ENCODE data around the gene RFC2. TPM values are rescaled to one million over a fixed set of nuclear protein-coding genes. Genes with fewer than 3 reads are reported as not detected.
"Not testable (repeated sequence)": the region's sequence is repeated elsewhere in the genome, so short reads cannot be mapped to it uniquely, and the experiment has no call there.

Gene RFC2
- total and polyA plus RNA-seq, 4 donors: 12.8 to 16.1 (median 14.0) TPM

- H3K36me3 ChIP-seq (ENCODE audit: control insufficient read depth in 1 of 2, insufficient read depth in 2 of 2, low read length in 1 of 2): no peaks in the 10 kb centered on the region
- 95 to 96% methylated on average over 15 of the region's 15 CpGs for WGBS, 2 donors
- intact Hi-C loops (cut with DNase I): no loop called here
Measured at GRCh38 chr7:74230446-74231231, 23.6 kb downstream of the RFC2 start.

GRCh38 chr7:74228951-74229900 lies 25.0 kb downstream of the RFC2 start:
- DNase-seq (no peak), ATAC-seq (ENCODE audit: low FRiP score) (no peak)
- H3K4me3 ChIP-seq (ENCODE audit: low read length in 2 of 2): no peak overlapping the region
- H3K36me3 ChIP-seq (ENCODE audit: control insufficient read depth in 1 of 2, insufficient read depth in 2 of 2, low read length in 1 of 2): no peaks in the 10 kb centered on the region
- no peak overlapping the region for H3K27ac ChIP-seq (ENCODE audit: low read depth in 1 of 2, low read length in 2 of 2)
- H3K27me3 ChIP-seq (ENCODE audit: control insufficient read depth in 1 of 2, insufficient read depth in 2 of 2, low read length in 1 of 2): no peaks in the 10 kb centered on the region
- H3K9me3 ChIP-seq (ENCODE audit: control insufficient read depth, low read length): no peaks in the 10 kb centered on the region
- 91 to 97% methylated on average over 9 of the region's 9 CpGs for WGBS, 2 donors
- H3K4me1 ChIP-seq (ENCODE audit: control insufficient read depth in 1 of 2, insufficient read depth in 2 of 2, low read length in 2 of 2): no peaks in the 10 kb centered on the region
- intact Hi-C loops (cut with DNase I): no loop called here

More at GRCh38 chr7:74230446-74231231, 23.6 kb downstream of the RFC2 start:
- no peak for ATAC-seq (ENCODE audit: low FRiP score)
- H3K4me1 ChIP-seq (ENCODE audit: control insufficient read depth in 1 of 2, insufficient read depth in 2 of 2, low read length in 2 of 2): no peaks in the 10 kb centered on the region
- H3K27me3 ChIP-seq (ENCODE audit: control insufficient read depth in 1 of 2, insufficient read depth in 2 of 2, low read length in 1 of 2): no peaks in the 10 kb centered on the region
- DNase-seq: no peak
- no peak overlapping the region for H3K27ac ChIP-seq (ENCODE audit: low read depth in 1 of 2, low read length in 2 of 2)
- H3K4me3 ChIP-seq (ENCODE audit: low read length in 2 of 2): no peak overlapping the region
- no peaks in the 10 kb centered on the region for H3K9me3 ChIP-seq (ENCODE audit: control insufficient read depth, low read length)

- no peaks in the 10 kb centered on the region for H3K9me3 ChIP-seq (ENCODE audit: control insufficient read depth, low read length)
- no peak overlapping the region for H3K27ac ChIP-seq (ENCODE audit: low read depth in 1 of 2, low read length in 2 of 2)
- H3K27me3 ChIP-seq (ENCODE audit: control insufficient read depth in 1 of 2, insufficient read depth in 2 of 2, low read length in 1 of 2): no peaks in the 10 kb centered on the region
- ATAC-seq (ENCODE audit: low FRiP score): peak; percentile 58
- H3K4me1 ChIP-seq (ENCODE audit: control insufficient read depth in 1 of 2, insufficient read depth in 2 of 2, low read length in 2 of 2): no peaks in the 10 kb centered on the region
- intact Hi-C loops (cut with DNase I): no loop called here
- H3K4me3 ChIP-seq (ENCODE audit: low read length in 2 of 2): no peak overlapping the region
- WGBS, 2 donors: 91 to 93% methylated on average over 5 of the region's 5 CpGs
- DNase-seq: no peak
- no peaks in the 10 kb centered on the region for H3K36me3 ChIP-seq (ENCODE audit: control insufficient read depth in 1 of 2, insufficient read depth in 2 of 2, low read length in 1 of 2)
Measured at GRCh38 chr7:74226633-74227032, 27.6 kb downstream of the RFC2 start.

- 94% methylated on average over 12 of the region's 12 CpGs for WGBS, 2 donors
- Histone ChIP-seq H3K9me3 (ENCODE audit: control insufficient read depth, low read length) (no peaks in the 10 kb centered on the region), H3K36me3 (ENCODE audit: control insufficient read depth in 1 of 2, insufficient read depth in 2 of 2, low read length in 1 of 2) (no peaks in the 10 kb centered on the region), H3K27me3 (ENCODE audit: control insufficient read depth in 1 of 2, insufficient read depth in 2 of 2, low read length in 1 of 2) (no peaks in the 10 kb centered on the region), H3K4me3 (ENCODE audit: low read length in 2 of 2) (no peak overlapping the region), H3K4me1 (ENCODE audit: control insufficient read depth in 1 of 2, insufficient read depth in 2 of 2, low read length in 2 of 2) (no peaks in the 10 kb centered on the region), H3K27ac (ENCODE audit: low read depth in 1 of 2, low read length in 2 of 2) (no peak overlapping the region)
- intact Hi-C loops (cut with DNase I): no loop called here
- DNase-seq: no peak
- ATAC-seq (ENCODE audit: low FRiP score): no peak
Measured at GRCh38 chr7:74225400-74225799, 28.8 kb downstream of the RFC2 start.

- 93 to 95% methylated on average over 13 of the region's 13 CpGs for WGBS, 2 donors
- intact Hi-C loops (cut with DNase I); H3K4me3 ChIP-seq (ENCODE audit: low read length in 2 of 2); DNase-seq; H3K27ac ChIP-seq (ENCODE audit: low read depth in 1 of 2, low read length in 2 of 2); ATAC-seq (ENCODE audit: low FRiP score); H3K36me3 ChIP-seq (ENCODE audit: control insufficient read depth in 1 of 2, insufficient read depth in 2 of 2, low read length in 1 of 2); H3K4me1 ChIP-seq (ENCODE audit: control insufficient read depth in 1 of 2, insufficient read depth in 2 of 2, low read length in 2 of 2); H3K9me3 ChIP-seq (ENCODE audit: control insufficient read depth, low read length); H3K27me3 ChIP-seq (ENCODE audit: control insufficient read depth in 1 of 2, insufficient read depth in 2 of 2, low read length in 1 of 2): not testable (repeated sequence)
Measured at GRCh38 chr7:74224907-74225306, 29.3 kb downstream of the RFC2 start.

GRCh38 chr7:74224511-74224832 lies 29.7 kb downstream of the RFC2 start:
- intact Hi-C loops (cut with DNase I): no loop called here
- WGBS, 2 donors: 89 to 92% methylated on average over 12 of the region's 12 CpGs
- DNase-seq: no peak
- H3K27me3 ChIP-seq (ENCODE audit: control insufficient read depth in 1 of 2, insufficient read depth in 2 of 2, low read length in 1 of 2): no peaks in the 10 kb centered on the region
- H3K4me1 ChIP-seq (ENCODE audit: control insufficient read depth in 1 of 2, insufficient read depth in 2 of 2, low read length in 2 of 2): no peaks in the 10 kb centered on the region
- H3K9me3 ChIP-seq (ENCODE audit: control insufficient read depth, low read length): no peaks in the 10 kb centered on the region
- H3K27ac ChIP-seq (ENCODE audit: low read depth in 1 of 2, low read length in 2 of 2): no peak overlapping the region
- no peaks in the 10 kb centered on the region for H3K36me3 ChIP-seq (ENCODE audit: control insufficient read depth in 1 of 2, insufficient read depth in 2 of 2, low read length in 1 of 2)
- ATAC-seq (ENCODE audit: low FRiP score): no peak
- no peak overlapping the region for H3K4me3 ChIP-seq (ENCODE audit: low read length in 2 of 2)

GRCh38 chr7:74223711-74224510 lies 30.3 kb downstream of the RFC2 start:
- Histone ChIP-seq H3K4me1 (ENCODE audit: control insufficient read depth in 1 of 2, insufficient read depth in 2 of 2, low read length in 2 of 2) (no peaks in the 10 kb centered on the region), H3K36me3 (ENCODE audit: control insufficient read depth in 1 of 2, insufficient read depth in 2 of 2, low read length in 1 of 2) (no peaks in the 10 kb centered on the region), H3K9me3 (ENCODE audit: control insufficient read depth, low read length) (no peaks in the 10 kb centered on the region), H3K4me3 (ENCODE audit: low read length in 2 of 2) (no peak overlapping the region), H3K27me3 (ENCODE audit: control insufficient read depth in 1 of 2, insufficient read depth in 2 of 2, low read length in 1 of 2) (no peaks in the 10 kb centered on the region), H3K27ac (ENCODE audit: low read depth in 1 of 2, low read length in 2 of 2) (no peak overlapping the region)
- ATAC-seq (ENCODE audit: low FRiP score): no peak
- WGBS, 2 donors: 71 to 75% methylated on average over 18 of the region's 18 CpGs
- intact Hi-C loops (cut with DNase I): no loop called here
- no peak for DNase-seq

GRCh38 chr7:74222851-74223710 lies 31.1 kb downstream of the RFC2 start:
- ATAC-seq (ENCODE audit: low FRiP score) (no peak), DNase-seq (no peak)
- 87 to 88% methylated on average over 17 of the region's 17 CpGs for WGBS, 2 donors
- Histone ChIP-seq H3K4me3 (ENCODE audit: low read length in 2 of 2) (no peak overlapping the region), H3K27ac (ENCODE audit: low read depth in 1 of 2, low read length in 2 of 2) (no peak overlapping the region), H3K27me3 (ENCODE audit: control insufficient read depth in 1 of 2, insufficient read depth in 2 of 2, low read length in 1 of 2) (no peaks in the 10 kb centered on the region), H3K36me3 (ENCODE audit: control insufficient read depth in 1 of 2, insufficient read depth in 2 of 2, low read length in 1 of 2) (no peaks in the 10 kb centered on the region), H3K4me1 (ENCODE audit: control insufficient read depth in 1 of 2, insufficient read depth in 2 of 2, low read length in 2 of 2) (no peaks in the 10 kb centered on the region), H3K9me3 (ENCODE audit: control insufficient read depth, low read length) (no peaks in the 10 kb centered on the region)
- intact Hi-C loops (cut with DNase I): no loop called here
